GM15510 (cell line): ENCODE measurements around the gene ENG.

Experiments used
- POLR2A ChIP-seq: IDR thresholded peaks from 3 replicates; pipeline ENCODE4 v1.6.1; 2011; ENCODE audit warnings: borderline replicate concordance; ENCODE audit not compliant: insufficient read length; ENCODE audit errors: extremely low read depth

The ENG gene

DNA sequence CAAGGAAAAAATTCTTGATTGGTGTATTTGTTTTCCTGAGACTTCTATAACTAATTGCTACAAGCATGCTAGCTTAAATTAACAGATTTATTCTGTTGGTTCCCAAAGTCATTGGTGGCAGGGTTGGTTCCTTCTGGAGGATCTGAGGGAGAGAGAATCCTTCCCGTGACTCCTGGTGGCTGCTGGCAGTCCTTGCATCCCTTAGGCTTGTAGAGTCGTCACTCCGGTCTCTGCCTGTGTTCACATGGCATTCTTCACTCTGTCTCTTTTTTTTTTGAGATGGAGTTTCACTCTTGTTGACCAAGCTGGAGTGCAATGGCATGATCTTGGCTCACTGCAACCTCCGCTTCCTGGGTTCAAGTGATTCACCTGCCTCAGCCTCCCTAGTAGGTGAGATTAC, 63.4 kb downstream of the ENG start:
- no peak for TF ChIP-seq POLR2A

DNA sequence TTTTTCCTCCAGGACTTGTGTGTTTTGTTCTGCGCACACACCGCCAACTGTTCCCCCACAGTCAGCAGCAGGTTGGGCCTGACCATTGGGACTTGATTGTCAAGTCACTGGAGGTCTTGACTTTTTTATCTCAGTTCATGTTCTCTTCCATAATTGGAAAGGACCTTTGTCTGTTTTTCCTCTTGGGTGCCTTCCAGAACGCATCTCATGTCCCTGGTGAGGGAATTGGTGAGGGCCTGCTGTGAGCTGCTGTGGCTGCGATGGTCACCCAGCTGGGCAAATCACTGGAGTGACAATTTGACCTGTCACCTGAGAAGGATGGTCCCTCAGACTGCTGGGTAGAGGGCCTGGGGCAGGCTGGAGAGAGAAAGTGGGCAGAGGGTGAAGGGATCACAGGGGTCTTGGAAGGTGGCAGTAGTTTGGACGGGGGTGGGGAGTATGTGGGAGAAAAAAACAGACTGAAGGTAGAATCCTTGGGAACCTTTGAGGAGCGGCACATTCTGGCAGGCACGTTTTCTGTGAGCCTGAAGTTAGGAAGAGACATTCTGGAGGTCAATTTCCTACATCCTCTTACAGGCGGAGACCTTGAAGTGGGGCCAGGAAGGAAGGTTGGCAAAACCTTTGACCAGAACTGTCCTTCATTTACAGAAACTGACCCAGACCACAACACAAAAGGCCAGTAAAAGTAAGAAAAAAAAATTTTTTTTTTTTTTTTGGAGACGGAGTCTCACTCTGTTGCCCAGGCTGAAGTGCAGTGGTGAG, 64.2 kb downstream of the ENG start:
- TF ChIP-seq POLR2A, result no peak

DNA sequence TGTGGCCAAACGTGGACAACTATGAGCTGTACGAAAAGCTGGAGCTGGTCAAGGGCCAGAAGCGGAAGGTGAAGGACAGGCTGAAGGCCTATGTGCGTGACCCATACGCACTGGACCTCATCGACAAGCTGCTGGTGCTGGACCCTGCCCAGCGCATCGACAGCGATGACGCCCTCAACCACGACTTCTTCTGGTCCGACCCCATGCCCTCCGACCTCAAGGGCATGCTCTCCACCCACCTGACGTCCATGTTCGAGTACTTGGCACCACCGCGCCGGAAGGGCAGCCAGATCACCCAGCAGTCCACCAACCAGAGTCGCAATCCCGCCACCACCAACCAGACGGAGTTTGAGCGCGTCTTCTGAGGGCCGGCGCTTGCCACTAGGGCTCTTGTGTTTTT, 65.3 kb downstream of the ENG start:
- no peak for TF ChIP-seq POLR2A

DNA sequence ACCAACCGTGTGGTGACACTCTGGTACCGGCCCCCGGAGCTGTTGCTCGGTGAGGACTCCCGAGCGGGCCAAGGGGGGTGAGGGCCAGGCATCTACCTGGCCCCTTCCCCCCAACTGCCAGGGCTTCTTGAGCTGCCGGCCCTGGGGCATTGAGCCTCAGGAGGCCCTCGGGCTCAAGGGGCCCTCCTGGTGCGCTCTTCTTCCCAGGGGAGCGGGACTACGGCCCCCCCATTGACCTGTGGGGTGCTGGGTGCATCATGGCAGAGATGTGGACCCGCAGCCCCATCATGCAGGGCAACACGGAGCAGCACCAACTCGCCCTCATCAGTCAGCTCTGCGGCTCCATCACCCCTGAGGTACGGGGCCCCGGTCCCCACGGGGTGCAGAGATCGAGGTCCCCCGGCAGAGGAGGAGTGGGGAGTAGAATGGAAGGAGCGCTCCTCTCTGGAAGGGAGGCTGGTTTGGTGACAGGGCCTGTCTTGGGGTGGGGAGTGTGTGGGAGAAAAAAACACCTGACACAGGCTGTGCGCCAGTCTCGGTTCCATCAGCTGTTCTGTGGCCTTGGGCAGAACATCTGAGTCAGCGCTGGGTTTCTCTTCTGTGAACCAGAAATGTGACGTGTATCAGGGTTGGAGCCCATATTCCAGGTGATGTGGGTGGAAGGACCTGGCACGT, 66.0 kb downstream of the ENG start:
- no peak for TF ChIP-seq POLR2A

DNA sequence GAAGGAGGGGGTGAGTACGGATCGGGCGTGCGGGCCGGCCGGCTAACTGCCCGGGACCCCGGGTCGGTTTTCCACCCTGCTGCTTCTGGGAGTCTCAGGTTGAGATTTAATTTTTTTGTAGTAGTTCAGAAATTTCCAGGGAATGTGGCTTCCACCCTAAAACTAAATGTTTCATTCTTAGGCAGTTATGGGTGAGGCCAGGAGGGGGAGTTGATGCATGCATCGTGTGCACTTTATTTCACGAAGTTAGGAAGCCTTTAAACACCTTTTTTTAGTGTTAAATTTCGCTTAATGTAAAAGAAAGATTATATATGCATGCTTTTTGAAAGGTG, 67.7 kb downstream of the ENG start:
- TF ChIP-seq POLR2A, result no peak

DNA sequence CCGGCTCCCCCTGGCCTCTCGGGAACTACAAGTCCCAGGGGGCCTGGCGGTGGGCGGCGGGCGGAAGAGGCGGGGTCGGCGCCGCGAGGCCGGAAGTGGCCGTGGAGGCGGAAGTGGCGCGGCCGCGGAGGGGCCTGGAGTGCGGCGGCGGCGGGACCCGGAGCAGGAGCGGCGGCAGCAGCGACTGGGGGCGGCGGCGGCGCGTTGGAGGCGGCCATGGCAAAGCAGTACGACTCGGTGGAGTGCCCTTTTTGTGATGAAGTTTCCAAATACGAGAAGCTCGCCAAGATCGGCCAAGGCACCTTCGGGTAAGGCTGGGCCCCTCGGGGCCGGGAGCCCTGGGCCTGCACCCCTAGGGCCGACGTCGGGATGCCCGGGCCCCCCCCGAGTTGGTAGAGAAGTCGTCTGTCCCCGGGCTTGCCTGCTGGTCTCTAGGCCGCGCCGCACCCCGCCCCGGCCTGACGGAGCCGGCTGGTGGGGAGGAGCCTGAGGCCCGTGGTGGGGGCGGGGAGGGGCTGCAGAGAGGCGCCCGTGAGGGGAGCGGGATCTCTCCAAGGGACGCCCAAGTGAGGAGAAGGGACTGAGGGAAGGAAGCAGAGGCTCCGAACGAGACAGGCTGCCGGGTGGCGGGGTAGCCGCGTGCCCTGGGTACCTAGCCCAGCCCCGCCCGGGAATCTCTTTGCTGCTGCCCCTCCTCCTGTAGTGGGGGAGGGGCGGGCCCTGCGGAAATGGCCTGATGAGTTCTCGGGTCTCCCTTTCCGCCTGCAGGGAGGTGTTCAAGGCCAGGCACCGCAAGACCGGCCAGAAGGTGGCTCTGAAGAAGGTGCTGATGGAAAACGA, 68.3 kb downstream of the ENG start, which contains the start of gene CDK9:
Gene CDK9, plus strand, starts transcription at position 102 of the 840 bp plus-strand sequence. Its CDS starts 115 bp downstream, at position 217.
- TF ChIP-seq POLR2A, result peak; percentile 71

DNA sequence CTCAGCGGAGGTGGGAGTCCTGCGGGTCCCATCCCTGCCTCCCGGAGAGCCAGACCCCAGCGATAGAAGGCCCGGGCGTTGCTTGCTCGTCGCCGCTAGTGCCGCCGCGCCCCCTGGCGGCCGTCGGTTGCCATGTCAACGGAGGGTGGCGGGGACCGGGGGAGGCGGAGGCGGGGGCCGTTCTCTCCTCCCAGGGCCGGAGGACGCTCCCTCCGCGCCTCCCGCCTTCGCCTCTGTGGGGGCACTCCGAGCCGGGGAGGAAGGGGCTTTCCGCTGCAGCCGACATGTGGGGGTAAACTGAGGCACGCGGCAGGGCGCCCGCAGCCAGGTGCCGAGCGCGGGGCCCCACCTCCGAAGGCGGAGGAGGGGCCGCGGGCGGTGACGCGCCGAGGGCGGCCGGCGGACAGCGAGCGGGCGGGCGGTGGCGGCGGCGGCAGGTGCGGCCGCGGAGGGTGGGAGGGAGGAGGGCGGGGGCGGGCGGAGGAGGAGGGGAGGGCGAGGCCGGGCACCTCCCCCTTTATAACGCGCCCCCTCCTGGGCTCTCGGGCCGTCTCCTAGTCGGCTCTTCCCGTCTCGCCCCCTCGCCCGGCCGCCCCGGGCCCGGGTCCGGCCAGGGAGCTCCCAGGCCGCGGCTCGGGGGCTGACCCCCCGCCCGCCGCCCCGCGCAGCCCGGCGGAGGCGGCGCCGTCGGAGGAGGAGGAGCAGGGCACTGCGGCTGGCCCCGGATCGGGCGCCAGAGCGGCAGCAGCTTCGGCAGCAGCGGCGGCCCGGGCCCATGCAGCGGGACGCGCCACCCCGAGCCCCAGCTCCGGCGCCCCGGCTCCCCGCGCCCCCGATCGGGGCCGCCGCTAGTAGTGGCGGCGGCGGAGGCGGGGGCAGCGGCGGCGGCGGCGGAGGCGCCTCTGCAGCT, 69.2 kb downstream of the ENG start:
- peak; percentile 28 for TF ChIP-seq POLR2A

DNA sequence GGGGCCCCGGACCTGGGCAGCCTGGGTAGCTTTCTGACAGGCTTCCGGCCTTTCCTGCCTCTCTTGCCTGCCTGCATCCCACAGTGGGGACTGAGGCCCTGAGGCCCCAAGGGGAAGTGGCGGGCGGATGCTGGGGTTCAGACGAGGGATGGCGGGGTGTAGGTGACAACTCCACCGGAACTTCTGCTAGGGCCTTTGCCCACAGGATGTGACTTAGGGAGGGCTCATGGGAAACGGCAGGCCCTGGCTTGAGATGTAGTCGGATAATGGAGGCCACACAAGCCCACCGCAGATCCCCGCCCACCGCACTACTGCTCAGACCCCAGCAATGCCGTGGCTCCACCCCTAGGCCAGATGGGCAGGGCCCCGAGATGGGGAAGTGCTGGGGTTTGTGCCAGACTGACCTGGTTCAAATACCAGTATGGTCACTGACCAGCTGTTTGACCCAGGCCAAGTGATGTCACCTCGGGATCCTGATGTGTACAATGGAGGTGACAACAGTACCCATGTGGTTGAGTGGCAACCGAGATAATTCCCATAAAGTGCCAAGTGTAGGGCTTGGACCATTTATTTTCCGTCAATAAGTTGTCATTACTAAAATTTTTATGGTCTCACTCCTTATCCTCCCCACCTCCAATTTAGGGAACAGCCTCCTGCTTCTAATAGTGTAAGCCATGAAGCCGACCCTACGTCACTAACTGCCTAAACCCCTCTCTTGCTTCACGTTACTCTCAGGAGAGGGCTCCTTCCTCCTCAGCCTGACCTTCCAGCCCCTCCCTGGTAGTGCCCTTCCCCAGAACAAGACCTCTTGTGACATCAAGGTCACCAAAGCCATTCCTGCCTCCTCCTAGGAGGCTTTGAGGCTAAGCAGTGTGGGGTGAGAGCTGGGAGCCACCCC, 71.1 kb downstream of the ENG start:
- peak; percentile 49 for TF ChIP-seq POLR2A

DNA sequence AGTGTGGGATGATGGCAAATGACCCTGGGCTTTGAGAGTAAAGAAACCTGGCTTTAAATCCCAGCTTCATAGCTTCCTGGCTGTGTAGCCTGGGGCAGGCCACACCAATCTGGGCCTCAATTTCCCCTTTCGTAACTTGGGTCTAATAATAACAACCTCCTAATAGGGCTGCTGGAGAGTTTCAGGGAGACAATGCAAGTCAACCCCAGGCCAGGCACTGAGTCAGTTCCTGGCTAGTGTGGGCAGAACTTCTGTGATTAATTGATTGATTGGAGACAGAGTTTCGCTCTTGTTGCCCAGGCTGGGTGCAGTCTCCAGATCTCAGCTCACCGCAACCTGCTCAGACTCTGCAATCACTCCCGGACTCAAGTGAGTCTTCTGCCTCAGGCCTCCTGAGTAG, 72.7 kb downstream of the ENG start:
- no peak for TF ChIP-seq POLR2A

DNA sequence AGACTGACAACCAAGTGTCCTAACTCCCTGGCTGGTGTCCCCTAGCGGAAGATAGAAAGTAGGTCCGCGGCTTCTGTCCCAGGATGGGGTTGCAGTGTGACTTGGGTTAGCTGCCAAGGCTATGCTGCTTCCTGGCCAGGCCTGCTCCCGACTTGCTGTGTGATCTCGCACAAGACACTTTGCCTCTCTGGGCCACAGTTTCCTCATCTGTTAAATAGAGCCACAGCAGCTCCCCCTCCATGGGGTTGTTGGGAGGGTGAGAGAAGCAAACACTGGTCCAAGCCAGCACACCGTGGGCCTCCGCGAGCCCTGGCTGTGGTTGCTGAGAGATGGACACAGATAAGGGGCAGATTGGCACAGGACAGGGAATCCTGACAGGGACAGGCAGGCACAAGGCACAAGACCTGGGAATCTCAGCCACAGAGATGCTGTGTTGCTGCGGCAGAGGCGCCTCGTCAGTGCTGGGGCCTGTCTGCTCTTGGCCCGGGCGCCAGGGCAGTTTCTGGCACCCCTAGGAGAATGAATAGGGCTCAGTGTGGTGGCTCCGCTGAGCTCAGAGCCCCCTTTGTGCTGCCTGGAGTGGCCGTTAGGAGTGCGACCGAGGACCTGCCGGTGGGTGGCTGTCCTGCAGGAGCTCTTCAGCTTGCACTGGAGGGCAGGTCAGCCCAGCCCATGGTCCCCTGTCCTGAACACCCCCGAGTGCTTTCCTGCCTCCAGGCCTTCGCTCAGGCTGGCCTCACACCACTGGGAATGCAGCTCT, 74.2 kb downstream of the ENG start:
- TF ChIP-seq POLR2A, result no peak

DNA sequence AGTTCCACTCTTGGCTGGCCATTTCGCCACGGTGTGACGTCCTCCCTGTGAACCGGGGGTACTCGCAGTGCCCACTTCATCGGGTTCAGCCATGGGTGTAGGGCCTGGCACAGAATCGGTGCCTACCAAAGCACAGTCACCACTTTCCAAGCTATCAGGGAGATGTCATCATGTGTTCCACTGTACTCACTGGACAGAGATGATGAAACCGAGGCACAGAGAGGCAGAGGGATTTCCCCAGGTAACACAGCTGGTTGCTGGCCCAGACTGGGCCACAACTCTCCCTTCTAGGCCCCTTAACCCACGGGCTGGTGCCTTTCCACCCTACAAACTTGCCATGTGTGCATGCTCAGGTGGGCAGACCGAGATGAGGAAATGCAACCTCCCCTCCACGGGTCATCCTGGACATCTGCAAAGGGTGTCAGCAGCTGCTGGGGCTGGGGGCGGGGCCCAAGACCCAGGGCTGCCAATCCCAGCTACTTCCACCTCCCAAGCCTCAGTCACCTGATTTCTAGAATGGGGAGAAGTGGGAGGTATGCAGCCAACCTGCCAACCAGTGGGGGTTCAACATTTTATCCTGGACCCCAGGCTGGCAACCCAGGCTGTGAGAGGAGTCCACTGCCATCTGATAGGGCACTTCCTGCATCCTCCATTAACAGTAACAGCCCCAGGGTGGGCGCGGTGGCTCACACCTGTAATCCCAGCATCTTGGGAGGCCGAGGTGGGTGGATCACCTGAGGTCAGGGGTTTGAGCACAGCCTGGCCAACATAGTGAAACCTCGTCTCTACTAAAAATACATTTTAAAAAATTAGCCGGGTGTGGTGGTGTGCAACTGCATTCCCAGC, 75.1 kb downstream of the ENG start:
- peak; percentile 61 for TF ChIP-seq POLR2A
